Measurements from ENCODE around the gene FAM241B.
A peak's percentile ranks its signal among the peaks of the same experiment; 100 is the strongest.

Gene FAM241B

GRCh38 chr10:69634759-69635425 is 4.8 kb downstream of the FAM241B start:
- no peak for DNase-seq

- DNase-seq, result no peak
Observed at GRCh38 chr10:69635428-69636272, 5.6 kb downstream of the FAM241B start.

- no peak for DNase-seq
Observed at GRCh38 chr10:69636273-69636575, 6.2 kb downstream of the FAM241B start.

- DNase-seq, result peak in 1 of 2 experiments; percentile 60
Observed at GRCh38 chr10:69636626-69637605, 6.9 kb downstream of the FAM241B start.

- no peak for DNase-seq
Observed at GRCh38 chr10:69638642-69639041, 8.6 kb downstream of the FAM241B start.

- DNase-seq, result peak in 1 of 2 experiments; percentile 69
Observed at GRCh38 chr10:69639291-69640195, 9.5 kb downstream of the FAM241B start.

- peak; percentile 9 to 24 for DNase-seq
Observed at GRCh38 chr10:69640196-69640980, 10.3 kb downstream of the FAM241B start.

- no peak for DNase-seq
Observed at GRCh38 chr10:69641261-69641980, 11.4 kb downstream of the FAM241B start.

- DNase-seq, result no peak
Observed at GRCh38 chr10:69642747-69643146, 12.7 kb downstream of the FAM241B start.

- peak in 1 of 2 experiments; percentile 76 for DNase-seq
Observed at GRCh38 chr10:69643779-69644657, 14.0 kb downstream of the FAM241B start.

- DNase-seq, result no peak
Observed at GRCh38 chr10:69644658-69645295, 14.7 kb downstream of the FAM241B start.

- no peak for DNase-seq
Observed at GRCh38 chr10:69645296-69646184, 15.5 kb downstream of the FAM241B start.

- DNase-seq, result no peak
Observed at GRCh38 chr10:69646185-69647060, 16.4 kb downstream of the FAM241B start.

GRCh38 chr10:69647126-69647525 is 17.1 kb downstream of the FAM241B start:
- DNase-seq, result no peak

GRCh38 chr10:69647819-69648218 is 17.8 kb downstream of the FAM241B start:
- no peak for DNase-seq

- no peak for DNase-seq
Observed at GRCh38 chr10:69648461-69648860, 18.4 kb downstream of the FAM241B start.

All from cerebellar nuclear complex (tissue), 1 donor.